ENCODE measurements around the gene FOCAD.
A peak's percentile ranks its signal among the peaks of the same experiment; 100 is the strongest.
"Not testable (repeated sequence)": the region's sequence is repeated elsewhere in the genome, so short reads cannot be mapped to it uniquely, and the experiment has no call there.

The FOCAD gene

DNA sequence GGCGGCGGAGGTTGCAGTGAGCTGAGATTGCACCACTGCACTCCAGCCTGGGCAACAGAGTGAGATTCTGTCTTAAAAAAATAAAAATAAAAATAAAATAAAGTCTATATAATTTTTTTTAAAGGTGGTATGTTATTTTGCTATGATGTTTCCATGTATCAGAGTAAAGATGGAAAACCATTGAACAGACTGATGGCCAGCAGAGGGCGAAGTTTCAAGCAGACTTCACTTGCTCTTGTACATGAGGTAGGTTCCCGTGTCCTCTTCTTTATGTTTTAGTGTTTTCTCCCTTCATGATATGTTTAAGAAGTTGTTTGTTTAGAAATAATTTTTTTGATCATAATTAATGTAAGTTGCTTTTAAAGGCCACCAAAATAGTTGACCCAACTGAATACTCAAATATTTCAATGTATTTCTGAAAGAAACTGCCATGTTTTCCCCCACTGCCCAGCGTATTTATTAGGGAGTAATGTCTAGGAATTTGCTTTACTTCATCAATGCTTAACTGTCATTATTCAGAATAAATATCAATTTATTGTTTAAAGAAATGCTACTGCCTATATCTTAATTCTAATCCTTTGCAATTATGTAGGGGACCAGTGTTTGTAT lies 201.0 kb downstream of the FOCAD start:
- DNase-seq = peak; percentile 50

DNA sequence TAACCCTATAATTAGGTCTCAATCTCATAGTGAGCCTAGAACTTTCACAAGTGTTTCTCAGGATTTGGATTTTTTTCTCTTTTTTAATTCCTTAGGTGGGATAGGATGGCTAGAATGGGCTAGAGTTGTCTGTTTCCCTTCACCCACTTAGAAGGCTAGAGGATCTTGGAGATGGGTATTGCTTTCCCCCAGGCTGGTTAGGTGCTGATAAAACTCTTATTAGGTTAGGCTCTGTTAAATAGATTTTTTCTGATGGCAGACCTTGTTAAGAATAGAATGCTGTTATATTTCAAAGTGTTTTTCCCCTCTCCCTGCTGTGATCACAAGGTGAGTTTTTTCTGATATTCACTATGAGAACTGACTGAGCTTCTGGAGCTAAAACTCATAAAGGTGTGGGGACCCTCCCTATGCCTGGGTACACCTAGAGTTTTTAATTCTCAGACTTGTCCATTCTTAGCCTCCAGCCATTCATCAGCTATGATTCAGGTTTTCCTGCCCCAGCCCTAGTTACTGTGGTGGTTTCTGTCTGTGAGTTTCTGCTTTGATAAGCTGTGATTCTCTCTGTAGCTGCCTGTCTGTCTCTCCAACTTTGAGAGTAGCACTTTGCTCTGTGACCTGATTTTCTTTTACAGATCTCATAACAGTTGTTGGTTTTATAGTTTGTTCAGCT lies 215.0 kb downstream of the FOCAD start:
- no peak for DNase-seq

DNA sequence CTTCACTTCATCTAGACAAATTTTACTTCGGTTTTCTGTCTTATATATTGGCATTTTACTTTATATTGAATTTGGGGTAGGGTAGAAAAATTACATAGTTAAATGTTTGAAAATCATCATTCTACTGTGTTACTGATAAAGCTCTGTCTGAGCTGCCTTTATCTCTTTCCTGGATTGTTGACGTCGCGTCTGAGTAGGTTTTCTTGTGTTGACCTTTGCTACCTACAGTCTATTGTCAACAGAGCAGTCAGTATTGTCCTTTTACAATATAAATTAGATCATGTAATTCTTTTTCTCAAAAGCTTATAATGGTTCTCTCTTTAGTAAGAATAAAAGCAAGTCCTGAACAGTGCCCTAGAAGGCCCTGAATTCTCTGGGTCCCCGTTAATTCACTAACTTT lies 219.2 kb downstream of the FOCAD start:
- DNase-seq = no peak

DNA sequence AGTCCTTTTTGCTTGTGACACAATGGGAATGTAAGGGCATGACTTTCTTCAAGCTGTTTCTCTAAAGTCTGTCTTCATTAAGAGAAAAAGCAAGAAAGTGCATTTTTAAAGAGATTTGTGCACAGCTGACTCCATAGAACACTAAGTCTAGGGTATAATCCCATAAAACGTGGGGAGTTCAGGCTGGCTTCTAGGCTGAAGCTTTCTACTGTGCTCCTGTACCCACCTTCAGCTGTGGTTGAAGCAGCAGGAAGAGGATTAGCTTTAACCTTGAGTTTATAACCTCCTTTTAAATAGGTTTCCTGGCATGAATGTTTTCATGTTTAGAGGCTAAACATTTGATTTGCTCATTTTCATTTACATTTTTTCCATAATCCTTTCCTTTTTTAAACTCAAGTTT lies 220.9 kb downstream of the FOCAD start:
- no peak for DNase-seq

DNA sequence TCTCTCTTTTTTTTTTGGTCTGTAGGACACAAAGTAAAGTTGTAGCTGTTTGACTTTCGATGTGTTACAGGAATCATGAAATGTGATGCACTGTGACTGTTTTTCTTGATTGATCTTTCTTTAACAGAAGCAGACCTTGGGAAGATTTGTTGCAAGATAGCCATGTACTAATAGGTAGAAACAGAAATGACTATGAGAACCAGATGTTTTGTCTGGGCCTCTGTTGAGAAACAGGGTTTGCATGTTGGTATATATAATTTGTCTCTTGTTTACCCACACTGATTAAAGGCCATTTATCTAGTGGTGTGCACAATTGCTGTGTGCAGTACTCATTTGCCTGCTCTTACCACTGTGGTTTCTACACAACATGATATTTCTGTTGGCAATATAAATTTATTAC lies 222.3 kb downstream of the FOCAD start:
- DNase-seq = no peak

DNA sequence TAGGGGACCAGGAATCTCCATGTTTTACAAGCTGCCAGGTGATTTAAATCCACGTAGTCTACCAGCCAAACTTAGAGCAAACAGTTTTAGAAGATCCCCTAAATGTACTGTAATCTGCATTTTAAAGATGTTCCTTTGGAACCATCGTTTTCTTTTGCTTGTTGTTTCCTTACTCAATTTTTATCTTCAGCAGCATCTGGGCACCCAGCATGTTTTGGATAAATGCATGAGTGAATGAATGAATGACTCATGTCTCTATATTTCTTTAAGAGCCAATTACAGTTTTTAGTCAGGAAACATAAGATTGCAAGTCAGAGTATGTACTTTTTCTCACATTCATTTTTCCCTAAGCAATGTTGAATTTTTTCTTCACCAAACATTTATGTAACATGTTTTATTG lies 224.4 kb downstream of the FOCAD start:
- DNase-seq = no peak

DNA sequence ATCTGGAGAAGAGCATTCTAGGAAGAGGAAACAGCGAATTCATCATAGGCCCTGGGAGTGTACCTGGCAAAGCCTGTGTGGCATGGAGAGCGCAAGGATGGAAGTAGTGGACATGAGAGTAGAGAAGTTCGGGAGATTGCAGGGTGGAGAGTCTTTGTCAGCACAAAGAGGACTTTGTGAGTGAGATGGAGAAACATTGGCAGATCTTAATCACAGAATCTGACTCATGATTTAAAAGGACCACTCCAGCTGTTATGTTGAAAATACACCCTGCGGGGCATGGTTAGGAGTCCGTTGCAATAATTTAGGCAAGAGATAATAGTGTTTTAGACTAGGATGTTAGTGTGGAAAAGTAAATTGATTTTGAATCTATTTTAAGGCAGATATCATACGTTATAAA lies 230.5 kb downstream of the FOCAD start:
- no peak for DNase-seq

DNA sequence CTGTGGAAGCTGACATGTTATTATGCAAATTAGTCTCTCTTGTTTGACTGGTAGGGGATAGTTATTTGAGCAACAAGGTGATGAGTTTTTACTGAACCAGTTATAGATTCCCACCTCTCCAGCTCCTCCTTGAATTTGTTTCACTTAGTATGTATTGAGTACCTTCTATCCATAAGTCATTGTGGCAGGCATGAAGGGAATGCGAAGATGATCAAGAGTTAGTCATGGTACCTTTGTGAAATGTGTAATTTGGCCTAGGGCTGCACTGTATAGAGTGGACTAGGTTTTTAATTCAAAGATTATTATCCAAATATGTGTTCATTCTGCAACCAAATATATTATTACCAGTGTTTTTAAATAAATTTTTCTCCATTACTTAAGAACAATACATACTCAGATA lies 237.3 kb downstream of the FOCAD start:
- DNase-seq = no peak

DNA sequence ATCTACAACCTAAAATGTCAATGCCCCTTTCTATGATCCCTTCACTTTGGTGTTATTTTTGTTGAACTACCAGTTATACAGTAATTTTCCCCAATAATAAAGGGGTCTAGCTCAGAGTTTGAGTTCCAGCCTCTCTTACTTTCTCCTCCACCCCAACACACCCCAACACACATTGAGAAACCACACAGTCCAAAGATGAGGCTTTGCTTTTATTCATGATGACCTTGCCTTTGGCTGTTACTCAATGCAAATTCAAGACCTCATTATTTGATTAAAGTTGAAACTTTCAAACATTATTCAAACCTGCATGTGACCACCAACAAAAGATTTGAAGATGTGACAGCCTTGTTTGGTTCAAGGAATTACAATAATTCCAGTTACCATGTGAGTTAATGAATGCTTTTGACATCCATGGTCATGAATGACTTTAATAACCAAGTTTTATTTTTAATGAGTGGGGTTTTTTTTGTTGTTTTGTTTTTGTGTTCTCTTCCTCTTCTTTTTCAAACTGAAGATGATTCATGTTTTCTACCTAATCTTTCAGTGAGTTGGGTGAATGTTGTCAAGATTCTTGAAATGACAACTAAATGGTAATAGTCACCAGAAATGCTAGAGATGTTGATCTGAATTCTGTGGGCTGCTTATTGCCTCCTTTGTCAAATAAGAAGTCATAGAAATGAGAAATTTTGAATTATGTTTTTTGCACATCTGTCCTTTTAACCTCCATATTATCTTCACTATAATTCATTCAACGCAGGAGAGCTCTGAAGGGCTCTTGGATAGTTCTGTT lies 241.4 kb downstream of the FOCAD start:
- no peak for DNase-seq

DNA sequence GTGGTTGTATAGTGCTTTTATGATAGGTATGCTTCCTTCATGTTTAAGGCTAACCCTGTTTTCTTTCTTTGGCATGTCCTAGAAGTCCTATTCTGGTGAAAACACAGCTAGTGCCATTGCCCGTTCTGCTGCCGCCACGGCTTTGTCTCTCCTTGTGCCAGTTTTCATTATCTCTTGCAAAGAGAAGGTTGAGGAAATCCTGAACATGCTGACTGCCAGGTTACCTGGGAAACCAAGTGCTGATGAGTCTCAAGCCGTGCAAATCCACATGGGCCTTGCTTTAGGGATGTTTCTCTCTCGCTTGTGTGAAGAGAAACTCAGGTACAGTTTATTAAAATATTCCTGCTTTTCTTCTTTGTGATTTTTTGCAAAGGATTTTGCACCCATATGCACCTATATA lies 245.2 kb downstream of the FOCAD start:
- no peak for DNase-seq

DNA sequence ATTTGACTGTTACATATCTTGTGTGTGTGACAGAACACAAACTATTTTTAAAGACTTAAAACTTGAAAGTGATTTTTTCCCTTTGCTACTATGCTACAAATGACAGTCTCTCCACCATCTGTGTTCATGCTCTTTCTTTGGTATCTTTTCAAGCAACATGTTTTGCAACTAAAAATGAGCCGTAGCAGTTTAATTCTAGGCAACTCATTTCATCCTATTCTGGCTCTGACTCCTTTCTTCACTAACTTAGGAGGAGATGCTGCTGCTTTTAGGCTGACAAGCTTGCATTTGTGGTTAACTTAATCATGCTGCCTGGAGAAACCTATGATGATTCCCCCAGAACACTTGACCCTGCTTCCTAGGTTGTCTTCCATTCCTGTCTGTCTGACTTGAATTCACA lies 246.8 kb downstream of the FOCAD start:
- no peak for DNase-seq

DNA sequence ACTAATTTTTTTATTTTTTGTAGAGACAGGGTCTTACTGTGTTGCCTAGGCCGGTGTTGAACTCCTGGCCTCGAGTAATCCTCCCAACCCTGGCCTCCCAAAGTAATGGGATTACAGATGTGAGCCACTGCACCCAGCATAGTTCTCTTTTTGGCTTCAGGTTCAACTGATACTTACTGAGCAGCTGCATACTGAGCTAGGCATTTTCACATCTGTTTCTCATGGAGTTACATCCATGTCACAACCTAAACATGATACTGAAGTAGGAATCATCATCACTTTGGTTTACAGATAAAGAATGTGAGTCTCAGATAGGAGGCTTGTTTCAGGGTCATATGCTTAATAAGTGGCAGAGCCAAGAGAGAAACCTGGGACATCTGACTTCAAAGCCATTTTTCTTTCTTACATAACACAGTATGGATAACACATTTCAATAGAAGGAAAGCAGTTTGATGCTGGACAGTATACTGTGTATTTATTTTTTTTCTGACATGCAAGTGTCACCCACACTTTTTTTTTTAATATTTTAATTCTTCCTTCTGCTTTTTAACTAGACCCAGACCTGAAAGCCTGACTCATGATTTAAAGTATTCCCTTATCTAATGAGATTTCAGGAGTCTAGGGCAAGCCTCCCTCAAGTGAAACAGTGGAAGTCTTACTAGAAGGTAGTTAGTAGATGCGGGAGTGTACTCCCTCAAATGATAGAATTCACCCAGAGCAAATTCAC lies 256.6 kb downstream of the FOCAD start:
- no peak for DNase-seq

DNA sequence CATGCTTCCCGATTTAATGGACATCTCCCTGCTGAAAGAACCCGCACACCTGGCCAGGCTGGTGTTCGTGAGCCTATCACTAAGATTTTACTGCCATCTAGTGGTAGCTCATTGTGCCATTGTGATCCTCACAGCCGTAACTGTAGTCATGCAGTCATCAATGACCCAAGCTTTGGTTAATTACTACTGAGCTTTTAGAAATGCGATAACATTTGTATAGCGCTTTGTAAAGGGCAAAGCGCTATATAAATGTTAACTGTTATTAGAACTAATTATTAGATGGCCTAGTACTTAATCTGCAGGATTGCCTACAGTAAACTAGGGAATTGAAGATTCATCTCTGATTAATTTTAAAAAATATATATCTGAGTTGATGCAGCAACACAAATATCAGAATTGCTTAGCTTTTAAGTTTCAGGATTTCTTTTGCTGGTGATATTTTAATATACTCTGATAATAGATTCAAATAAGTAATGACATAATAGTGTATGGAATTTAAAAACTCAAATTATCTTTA lies 257.2 kb downstream of the FOCAD start:
- peak; percentile 16 for DNase-seq

DNA sequence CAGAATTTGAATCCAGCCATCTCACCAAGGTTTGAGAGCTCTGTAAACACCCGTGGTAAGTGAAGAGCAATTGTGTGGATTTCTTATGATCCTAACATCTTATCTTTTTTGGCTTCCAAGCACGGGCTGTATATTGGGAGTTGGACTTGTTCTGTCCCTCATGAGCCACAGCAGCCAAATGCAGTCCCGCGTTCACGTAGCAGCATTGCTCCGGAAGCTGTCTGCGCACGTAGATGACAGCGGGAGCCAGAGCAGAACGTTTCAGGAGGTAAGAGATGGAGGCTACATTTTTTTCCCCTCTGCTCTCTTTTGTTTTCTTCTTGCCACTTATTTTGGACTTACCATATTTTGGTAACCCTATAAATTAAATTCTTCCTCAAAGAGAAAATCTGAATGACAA lies 260.4 kb downstream of the FOCAD start:
- DNase-seq = no peak

DNA sequence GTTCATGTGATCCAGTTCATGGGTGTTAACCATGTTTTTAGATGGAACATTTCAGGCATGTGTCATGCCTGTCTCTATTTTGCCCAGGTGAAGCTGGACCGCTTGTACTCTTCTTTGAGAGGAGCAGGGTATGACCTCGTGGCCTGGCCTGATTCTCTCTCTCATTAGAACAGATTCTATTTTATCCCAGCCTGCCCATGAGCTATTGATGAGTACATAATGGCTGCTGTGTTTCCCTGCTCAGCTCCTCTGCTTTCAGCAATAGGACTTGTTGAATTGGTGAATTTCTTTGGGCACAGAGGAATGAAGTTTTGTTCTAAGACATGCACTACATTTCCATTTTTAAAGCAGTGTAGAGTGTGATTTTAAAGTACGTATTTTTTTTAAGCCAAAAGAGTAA lies 261.2 kb downstream of the FOCAD start:
- DNase-seq = no peak

DNA sequence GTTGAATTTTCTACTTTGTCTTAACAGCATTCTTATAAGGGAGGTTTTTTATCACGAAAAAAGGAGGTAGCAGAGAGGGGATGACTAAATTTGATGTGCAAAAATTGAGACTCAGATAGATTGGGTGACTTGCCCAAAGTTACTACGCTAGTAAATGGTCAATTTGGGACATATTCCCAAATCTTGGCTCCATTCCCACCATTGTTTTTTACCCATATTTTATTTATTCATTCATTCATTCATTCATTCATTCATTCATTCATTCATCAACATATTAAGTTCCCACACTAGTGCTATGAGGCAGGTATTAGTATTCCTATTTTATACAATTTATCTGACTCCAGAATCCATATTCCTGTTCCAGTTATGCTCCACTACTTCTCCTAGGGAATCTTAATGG lies 261.8 kb downstream of the FOCAD start:
- no peak for DNase-seq

DNA sequence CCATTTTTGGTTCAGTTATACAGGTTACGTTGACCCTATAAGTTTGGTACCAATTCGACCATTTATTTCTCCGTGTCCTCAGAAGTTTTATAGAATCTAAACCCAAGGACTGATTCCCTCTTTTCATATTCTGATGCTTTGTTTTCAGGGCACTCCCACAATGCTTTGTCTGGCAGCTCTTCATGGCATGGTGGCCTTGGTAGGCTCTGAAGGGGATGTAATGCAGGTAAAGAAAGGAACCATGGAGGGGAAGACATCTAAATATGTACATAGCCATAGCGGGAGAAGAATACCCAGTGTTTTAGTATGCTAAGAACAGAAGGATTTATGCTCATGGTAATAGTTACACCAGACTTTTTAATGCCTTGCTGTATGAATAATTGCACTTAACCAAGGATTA lies 264.6 kb downstream of the FOCAD start:
- DNase-seq = no peak

DNA sequence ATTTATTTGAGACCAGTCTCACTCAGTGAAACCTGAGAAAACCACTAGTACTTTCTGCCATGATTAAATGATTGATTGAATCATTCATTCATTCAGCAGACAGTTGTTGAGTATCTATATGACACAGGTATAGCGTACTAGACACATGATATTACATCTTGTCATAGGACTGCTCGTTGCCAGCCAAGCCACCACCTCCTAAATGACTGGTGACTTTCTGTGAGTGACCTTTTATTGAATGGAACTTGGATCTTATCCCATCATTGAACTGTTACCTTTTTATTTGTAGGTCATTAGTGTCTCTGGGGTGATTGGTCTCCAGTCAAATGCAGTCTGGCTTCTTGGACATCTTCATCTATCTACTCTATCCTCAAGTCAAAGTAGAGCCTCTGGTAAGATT lies 266.6 kb downstream of the FOCAD start:
- no peak for DNase-seq

DNA sequence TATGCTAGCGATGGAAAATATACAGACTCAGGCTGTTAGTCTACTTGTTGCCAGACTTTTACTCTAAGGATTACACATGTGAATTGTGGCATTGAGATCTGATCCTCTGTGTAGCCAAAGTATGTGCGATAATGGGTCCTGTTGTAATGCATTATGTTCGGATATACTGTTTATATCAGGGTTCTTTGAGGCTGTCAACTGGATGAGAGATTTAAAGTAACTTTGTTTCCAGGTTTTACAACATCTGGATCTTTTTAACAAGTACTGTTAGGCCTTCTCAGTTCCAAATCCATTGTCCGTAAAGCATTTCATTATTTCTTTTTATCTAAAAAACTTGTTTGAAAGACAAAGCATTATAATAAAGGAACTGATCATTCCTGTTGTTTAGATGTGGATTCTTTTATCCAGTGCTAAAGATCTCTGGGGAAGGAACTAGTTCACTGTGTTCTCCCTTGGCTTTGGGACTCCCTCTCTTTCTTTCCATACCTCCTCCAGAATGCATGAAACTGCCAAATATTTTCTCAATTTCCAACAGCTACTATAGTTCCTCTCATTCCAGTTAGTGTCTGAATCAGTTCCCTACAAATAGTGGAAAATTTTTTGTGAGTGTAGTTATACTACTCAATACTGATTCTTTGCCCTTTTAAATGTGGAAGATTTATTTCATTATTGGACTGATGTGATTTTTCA lies 278.6 kb downstream of the FOCAD start:
- DNase-seq = no peak

DNA sequence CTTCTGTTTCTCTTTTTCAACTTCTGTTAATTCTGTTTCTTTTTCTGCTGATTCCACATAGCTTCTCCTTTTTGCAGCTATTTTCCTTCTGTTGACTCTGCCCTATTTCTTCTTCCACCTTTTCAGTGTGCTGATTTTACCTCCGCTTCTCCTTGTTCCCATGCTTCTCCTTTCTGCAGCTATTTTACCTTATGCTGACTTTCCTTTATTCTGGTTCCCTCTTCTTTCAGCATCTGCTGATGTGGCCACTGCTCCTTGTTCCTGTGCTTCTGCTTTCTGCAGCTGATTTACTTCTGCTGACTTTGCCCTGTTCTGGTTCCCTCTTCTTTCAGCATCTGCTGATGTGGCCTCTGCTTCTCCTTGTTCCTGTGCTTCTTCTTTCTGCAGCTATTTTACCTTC lies 288.6 kb downstream of the FOCAD start:
- DNase-seq = no peak

DNA sequence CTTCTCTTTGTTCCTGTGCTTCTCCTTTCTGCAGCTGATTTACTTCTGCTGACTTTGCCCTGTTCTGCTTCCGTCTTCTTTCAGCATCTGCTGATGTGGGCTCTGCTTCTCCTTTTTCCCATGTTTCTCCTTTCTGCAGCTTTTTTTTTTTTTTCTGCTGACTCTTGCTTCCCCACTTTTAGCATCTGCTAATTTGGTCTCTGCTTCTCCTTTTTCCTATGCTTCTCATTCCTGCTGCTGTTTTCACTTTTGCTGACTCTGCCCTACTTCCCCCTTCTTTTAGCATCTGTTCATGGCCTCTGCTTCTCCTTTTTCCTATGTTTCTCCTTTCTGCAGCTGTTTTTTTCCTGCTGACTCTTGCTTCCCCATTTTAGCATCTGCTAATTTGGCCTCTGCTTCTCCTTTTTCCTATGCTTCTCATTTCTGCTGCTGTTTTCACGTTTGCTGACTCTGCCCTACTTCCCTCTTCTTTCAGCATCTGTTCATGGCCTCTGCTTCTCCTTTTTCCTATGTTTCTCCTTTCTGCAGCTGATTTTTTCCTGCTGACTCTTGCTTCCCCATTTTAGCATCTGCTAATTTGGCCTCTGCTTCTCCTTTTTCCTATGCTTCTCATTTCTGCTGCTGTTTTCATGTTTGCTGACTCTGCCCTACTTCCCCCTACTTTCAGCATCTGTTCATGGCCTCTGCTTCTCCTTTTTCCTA lies 289.3 kb downstream of the FOCAD start:
- not testable (repeated sequence) for DNase-seq

Measured in T-helper 9 cell (primary cell).